HG02970 (cell line): Measurements from ENCODE around the gene DRAM1.
"Not testable (repeated sequence)": the region's sequence is repeated elsewhere in the genome, so short reads cannot be mapped to it uniquely, and the experiment has no call there.

Experiments used
- ATAC-seq: cut with Tn5 transposase; IDR thresholded peaks from one replicate; pipeline ENCODE4 v1.9.1; 2021; ENCODE audit warnings: mild to moderate bottlenecking, moderate library complexity, moderate number of reproducible peaks; ENCODE audit not compliant: unreplicated experiment, low FRiP score

Gene DRAM1

DNA sequence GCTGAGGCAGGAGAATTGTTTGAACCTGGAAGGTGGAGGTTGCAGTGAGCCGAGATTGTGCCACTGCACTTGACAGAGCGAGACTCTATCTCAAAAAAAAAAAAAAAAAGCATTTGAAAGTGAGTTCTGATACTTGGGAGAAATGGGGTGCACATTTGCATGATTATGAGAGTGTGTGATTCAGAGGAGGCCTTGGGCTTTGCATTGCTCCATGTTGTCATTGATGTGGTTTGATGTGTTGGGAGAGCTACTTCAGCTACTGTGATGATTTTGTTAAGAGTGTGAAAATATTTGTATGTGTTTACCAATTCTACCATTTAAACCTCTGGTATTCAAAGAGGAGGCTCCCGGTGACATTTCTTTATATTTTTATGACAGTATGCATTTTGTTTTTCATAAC, 24.4 kb downstream of the DRAM1 start:
- no peak for ATAC-seq

DNA sequence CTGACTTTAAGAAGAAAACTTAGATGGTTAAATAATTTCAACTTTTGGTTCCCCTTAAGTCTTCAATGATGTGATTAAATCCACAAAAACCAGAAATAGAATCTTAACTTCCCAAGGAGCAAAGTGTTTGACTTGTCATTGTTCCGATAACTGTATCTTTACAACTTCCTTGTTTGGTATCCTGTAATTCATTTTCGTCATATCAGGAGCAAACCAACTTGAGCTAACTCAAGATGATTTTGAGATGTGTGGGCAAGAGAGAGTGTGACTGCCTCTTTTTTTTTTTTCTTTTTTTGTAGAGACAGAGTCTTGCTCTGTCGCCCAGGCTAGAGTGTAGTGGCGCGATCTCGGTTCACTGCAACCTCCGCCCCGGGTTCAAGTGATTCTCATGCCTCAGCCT, 25.3 kb downstream of the DRAM1 start:
- no peak for ATAC-seq

- ATAC-seq, result no peak
Observed at GRCh38 chr12:101906226-101906625, 28.8 kb downstream of the DRAM1 start.

- ATAC-seq, result no peak
Observed at GRCh38 chr12:101908395-101908794, 31.0 kb downstream of the DRAM1 start.

DNA sequence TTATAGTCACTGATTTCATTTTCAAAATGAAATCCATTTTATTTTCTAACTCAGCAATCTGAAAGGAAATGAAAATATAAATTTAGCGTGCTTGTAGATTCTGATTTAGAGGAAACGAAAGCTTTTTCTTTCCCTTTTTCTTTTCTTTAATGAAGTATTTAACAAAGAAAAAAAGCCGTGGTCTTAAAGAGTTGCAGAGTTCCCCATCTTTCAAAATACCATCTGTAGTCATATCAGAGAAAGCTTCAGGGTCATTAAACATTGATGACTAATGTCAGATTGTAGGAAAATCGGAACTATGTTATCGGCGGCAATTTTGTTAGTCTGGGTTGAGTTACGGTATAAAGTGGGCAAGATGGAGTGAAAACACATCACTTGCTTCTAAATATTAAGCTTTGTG, 32.3 kb downstream of the DRAM1 start:
- ATAC-seq, result no peak

DNA sequence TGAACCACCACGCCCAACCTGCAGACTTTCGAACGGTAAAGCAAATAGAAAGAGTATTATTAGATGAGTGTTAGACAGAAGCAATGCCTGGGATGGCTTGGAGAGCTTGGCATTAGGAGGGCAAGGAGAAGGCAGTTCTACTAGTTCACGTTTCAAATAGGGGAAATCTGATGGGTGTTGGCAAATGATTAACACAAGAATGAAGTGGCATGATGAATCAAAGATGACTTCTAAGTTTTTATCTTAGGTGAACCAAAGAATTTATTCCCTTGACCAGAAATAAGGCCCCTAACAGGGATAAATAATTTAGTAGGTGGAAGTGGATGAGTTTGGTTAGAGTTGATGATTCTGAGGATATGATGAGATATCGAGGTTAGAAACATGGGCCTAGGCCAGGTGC, 38.5 kb downstream of the DRAM1 start:
- no peak for ATAC-seq

DNA sequence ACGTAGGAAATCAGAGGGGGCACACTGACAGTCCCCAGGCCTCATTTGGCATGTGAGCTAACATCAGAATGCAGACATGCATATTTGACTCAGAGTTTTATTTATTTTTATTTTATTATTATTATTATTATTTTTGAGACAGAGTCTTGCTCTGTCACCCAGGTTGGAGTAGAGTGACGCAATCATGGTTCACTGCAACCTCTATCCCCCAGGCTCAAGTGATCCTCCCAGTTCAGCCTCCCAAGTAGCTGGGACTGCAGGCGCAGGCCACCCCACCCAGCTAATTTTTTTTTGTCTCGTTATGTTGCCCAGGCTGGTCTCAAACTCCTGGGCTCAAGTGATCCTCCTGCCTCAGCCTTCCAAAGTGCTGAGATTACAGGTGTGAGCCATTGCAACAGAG, 41.4 kb downstream of the DRAM1 start:
- ATAC-seq, result not testable (repeated sequence)

DNA sequence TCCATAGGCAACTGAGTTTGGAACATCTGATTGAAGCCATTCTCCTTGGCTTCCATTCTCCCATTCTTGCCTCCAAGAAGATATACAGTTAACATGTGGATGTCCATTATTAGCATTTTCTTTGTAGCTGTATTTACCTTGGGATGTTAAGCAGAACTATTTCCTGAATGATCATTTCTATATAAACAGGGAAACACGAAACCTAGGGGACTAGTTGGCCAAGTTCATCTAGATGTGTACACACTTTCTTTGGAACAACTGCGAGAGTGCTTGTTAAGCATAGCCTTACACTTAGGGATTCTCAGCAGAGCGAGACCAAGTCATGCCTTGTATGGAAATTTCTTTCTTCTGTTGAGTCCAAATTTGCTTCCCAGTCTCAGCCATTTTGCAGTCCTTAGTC, 42.1 kb downstream of the DRAM1 start:
- no peak for ATAC-seq

DNA sequence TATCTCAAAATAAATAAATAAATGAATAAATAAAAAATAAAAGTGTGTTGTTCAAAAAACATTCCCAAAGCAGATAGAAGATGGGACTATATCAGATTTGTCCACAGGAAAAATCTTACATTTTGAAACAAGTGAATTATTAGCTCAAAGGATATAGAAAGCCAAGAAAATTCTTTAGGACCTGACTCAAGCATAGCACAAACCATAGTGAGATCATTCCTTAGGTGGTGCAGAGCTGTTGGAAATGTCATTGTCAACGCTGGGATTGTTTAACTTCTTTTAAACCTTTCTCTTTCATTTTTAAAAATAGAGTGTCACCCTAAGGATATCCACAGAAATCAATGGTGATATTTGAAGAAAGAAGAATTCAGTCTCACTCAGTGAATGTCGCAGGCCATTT, 43.5 kb downstream of the DRAM1 start:
- ATAC-seq, result no peak

- ATAC-seq, result no peak
Observed at GRCh38 chr12:101923045-101923718, 45.8 kb downstream of the DRAM1 start.

GRCh38 chr12:101924618-101925017, 47.2 kb downstream of the DRAM1 start:
- ATAC-seq, result no peak

GRCh38 chr12:101925361-101925760, 48.0 kb downstream of the DRAM1 start:
- ATAC-seq, result no peak

GRCh38 chr12:101925935-101926334, 48.6 kb downstream of the DRAM1 start:
- ATAC-seq, result no peak

DNA sequence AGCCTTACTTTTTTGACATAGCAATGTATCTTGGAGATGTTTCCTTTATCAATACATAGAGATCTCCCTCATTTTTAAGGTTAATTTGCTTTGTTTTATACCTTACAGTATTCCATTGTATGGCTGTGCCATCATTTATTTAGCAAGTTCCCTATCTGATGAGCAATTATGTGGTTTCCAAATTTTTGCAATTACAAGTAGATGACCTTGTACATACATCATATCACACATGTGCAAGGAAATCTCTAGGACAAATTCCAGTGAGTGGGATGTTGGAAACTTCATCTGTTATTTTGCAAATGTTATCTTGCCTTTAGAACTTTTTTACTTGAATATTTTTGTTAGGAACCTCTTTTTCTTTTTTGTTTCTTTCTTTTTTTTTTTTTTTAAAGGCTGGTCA, 49.7 kb downstream of the DRAM1 start:
- no peak for ATAC-seq

DNA sequence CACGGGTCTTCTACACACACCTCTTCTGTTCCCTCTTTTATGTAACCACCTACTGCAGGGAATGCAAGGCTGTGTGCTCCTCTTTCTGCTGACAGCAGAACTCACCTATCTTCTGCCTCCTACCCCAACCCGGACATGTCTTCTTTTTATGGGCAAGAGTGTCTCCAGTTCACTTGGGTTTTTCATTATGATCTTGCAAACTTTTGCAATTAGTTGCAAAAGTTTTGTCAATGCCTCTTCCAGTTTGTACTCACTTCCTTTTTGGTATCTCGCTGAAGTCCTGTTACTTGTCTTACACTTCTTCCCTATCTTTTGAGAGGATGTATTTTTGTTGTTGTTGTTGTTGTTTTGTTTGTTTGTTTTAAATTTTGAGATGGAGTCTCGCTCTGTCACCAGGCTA, 50.6 kb downstream of the DRAM1 start:
- no peak for ATAC-seq

DNA sequence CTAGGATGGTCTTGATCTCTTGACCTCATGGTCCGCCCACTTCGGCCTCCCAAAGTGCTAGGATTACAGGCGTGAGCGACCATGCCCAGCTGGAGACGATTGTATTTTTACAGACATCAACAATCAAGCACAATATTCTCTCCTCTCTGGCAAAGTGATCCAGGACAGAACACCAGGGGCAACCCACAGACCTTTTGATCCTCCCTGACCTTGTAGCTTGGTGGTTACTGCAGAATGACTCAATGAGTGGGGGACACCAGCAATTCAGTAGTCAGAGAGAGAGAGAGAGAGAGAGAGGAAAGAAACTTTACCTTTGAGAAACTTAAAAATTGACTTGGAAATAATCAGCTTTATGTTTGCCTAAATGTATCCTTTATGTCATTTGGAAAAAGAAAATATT, 51.2 kb downstream of the DRAM1 start:
- no peak for ATAC-seq

- ATAC-seq, result no peak
Observed at GRCh38 chr12:101929365-101930041, 52.1 kb downstream of the DRAM1 start.

DNA sequence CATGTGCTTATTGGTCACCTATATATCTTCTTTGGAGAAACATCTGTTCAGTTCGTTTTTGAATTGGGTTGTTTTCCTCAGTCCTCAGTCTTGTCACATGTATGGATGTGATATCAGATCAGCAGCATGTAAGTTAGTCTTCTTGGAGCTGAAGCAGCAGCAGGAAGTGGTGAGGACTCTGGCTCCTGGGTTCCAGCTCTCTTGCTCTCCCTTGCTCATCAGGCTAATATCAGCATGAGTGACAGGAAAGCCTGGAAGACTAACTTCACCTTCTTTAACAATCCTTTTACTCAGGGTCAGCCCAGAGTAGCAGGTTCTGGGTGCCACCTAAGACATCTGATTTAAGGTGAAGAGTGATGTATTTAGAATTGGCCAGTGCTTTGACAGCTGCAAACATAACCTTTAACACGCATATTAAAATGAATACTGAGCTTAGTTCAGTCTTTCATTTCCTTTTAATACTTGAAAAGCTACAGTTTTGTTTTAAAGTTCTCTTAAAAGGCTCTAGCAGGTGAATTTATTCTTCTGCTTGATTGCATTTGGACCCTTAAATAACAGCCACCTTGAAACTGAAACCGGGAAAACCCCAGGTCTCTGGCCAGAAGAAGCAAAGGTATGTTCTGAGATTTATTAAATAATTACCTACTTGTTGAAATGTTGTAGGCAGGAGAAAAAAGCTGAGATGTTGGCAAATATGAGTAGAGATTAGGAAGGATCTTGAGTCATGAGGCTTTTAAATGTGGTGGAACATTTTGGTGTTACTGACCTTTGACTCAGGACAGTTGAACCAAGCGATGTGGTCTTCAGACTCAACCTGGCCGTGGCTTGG, 54.3 kb downstream of the DRAM1 start:
- ATAC-seq, result peak; percentile 52

DNA sequence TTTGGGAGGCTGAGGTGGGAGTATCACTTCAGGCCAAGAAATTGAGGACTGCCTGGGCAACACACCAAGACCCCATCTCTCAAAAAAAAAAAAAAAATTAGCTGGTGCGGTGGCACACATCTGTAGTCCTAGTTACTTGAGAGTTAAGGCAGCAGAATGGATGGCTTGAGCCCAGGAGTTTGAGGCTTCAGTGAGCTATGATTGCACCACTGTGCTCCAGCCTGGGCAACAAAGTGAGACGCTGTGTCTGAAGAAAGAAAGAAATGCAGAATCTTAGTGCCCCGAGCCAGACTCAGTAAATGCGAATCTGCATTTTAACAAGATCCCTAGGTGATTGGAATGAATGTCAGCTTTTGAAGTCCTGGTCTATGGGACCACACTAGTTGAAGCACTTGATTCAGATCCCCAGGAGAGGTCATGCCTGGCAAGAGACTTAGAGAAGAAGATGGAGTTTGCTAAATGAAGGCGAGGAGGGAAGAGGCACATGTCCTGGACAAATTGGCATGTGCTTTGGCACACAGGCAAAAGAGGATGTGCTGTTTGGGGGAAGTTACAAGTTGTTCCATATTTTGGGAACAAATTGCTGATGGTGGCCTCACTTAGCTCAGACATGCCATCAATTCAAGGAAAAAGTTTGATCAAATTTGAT, 56.6 kb downstream of the DRAM1 start:
- no peak for ATAC-seq

GRCh38 chr12:101935890-101936746, 58.7 kb downstream of the DRAM1 start:
- peak; percentile 54 for ATAC-seq
